ENCODE measurements around the gene VWF. TPM values are rescaled to one million over a fixed set of nuclear protein-coding genes. Genes with fewer than 3 reads are reported as not detected.
A peak's percentile ranks its signal among the peaks of the same experiment; 100 is the strongest.

The VWF gene
- total RNA-seq, 1 donor from 2014 or later = 0.70 TPM

DNA sequence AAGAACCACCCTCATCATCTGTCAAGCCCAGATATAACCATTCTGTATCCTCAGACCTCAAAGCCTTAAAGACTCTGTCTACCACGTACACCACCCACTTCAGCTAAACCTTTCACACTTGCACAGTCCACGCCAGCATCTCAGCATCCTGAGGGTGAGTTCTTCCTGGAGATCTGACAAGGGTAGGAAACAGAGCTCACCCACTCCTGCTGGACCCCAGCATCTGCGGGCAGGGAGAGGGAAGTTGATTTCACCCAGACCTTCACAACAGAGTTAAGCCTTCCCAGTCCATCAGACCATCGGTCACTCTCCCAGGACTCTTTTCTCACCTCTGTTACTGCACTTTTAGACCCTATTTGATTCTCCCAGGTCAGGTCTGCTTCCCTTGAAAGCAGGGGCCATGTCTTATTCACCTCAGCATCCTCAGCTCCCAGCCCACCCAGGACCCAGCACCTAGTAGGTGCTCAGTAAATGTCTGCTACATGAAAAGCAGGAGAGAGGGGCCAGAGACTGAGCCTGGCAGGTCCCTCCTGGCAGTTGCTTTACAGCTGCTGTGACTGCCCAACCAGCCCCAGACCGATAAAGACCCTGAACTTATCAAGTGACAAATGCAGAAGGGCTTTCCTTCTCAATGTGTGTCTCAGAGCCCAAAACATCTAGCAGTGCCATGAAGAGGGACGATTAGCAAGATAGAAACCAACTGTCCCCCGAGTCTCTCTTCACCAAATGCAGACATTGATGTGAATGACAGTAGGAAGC lies 213.5 kb downstream of the VWF start:
- no peak for DNase-seq (ENCODE audit: extremely low spot score, unreplicated experiment)
- peaks cover 26% of the 10 kb centered on the region for H3K27me3 Mint-ChIP-seq
- no peaks in the 10 kb centered on the region for H3K36me3 Mint-ChIP-seq
- no peaks in the 10 kb centered on the region for H3K9me3 Mint-ChIP-seq
- H3K4me3 Mint-ChIP-seq = no peak overlapping the region
- no peak for TF ChIP-seq CTCF (conservative IDR thresholded peaks at IDR 0.05)
- H3K27ac Mint-ChIP-seq = no peak overlapping the region
- no peaks in the 10 kb centered on the region for H3K4me1 Mint-ChIP-seq (ENCODE audit: unreplicated experiment)

DNA sequence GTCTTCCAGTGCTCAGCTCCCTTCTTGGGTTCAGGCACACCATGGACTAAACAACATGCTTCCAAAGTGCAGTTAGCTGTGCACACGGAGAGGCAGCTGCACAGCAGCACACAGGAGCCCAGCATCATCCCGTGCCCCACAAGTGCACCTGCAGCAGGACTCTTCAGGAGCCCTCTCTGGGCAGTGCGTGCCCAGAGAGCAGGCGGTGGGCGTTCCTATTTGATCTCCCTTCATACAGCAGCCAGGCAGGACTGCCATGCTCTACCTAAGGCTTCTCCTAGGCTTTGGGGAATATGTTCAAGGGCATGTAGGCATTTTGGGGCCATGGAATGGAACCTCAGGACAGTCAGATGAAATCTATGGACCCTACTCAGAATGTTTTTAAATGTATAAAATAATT lies 214.9 kb downstream of the VWF start:
- H3K27ac Mint-ChIP-seq = no peak overlapping the region
- peaks cover 26% of the 10 kb centered on the region for H3K27me3 Mint-ChIP-seq
- no peaks in the 10 kb centered on the region for H3K36me3 Mint-ChIP-seq
- no peak for DNase-seq (ENCODE audit: extremely low spot score, unreplicated experiment)
- TF ChIP-seq CTCF (conservative IDR thresholded peaks at IDR 0.05) = no peak
- no peaks in the 10 kb centered on the region for H3K4me1 Mint-ChIP-seq (ENCODE audit: unreplicated experiment)
- no peaks in the 10 kb centered on the region for H3K9me3 Mint-ChIP-seq
- H3K4me3 Mint-ChIP-seq = no peak overlapping the region

- Mint-ChIP-seq H3K27me3 (peaks cover 33% of the 10 kb centered on the region), H3K4me1 (ENCODE audit: unreplicated experiment) (peaks cover 4% of the 10 kb centered on the region), H3K36me3 (no peaks in the 10 kb centered on the region), H3K4me3 (no peak overlapping the region), H3K9me3 (no peaks in the 10 kb centered on the region), H3K27ac (no peak overlapping the region)
- no peak for TF ChIP-seq CTCF (conservative IDR thresholded peaks at IDR 0.05)
- no peak for DNase-seq (ENCODE audit: extremely low spot score, unreplicated experiment)
These were observed 216.2 kb downstream of the VWF start for GRCh38 chr12:5908251-5908650.

DNA sequence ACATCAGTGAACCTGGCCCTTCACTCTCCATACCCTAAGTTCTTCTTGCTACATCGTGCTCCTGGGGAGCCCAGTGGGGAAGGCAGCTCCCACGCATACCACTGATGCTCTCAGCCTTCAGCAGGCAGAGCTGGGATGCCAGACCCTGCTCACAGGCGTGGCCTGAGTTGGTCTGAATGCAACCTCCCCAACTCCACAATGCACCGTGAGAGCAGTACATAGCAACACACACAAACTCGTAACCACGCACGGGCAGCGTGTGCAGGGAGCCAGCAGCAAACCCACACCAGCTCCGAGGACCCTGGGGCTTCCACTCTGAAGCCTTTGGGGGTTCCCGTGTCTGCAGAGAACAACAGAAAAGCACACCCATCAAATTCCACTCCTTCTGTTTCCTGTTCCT lies 216.7 kb downstream of the VWF start:
- no peak for TF ChIP-seq CTCF (conservative IDR thresholded peaks at IDR 0.05)
- H3K27me3 Mint-ChIP-seq = peaks cover 29% of the 10 kb centered on the region
- H3K9me3 Mint-ChIP-seq = no peaks in the 10 kb centered on the region
- H3K4me3 Mint-ChIP-seq = no peak overlapping the region
- no peaks in the 10 kb centered on the region for H3K36me3 Mint-ChIP-seq
- H3K27ac Mint-ChIP-seq = no peak overlapping the region
- DNase-seq (ENCODE audit: extremely low spot score, unreplicated experiment) = peak; percentile 60
- H3K4me1 Mint-ChIP-seq (ENCODE audit: unreplicated experiment) = peaks cover 4% of the 10 kb centered on the region

- TF ChIP-seq CTCF (conservative IDR thresholded peaks at IDR 0.05) = no peak
- H3K4me1 Mint-ChIP-seq (ENCODE audit: unreplicated experiment) = peaks cover 10% of the 10 kb centered on the region
- DNase-seq (ENCODE audit: extremely low spot score, unreplicated experiment) = peak; percentile 32
- H3K27me3 Mint-ChIP-seq = peaks cover 24% of the 10 kb centered on the region
- no peak overlapping the region for H3K4me3 Mint-ChIP-seq
- H3K27ac Mint-ChIP-seq = no peak overlapping the region
- no peaks in the 10 kb centered on the region for H3K9me3 Mint-ChIP-seq
- H3K36me3 Mint-ChIP-seq = no peaks in the 10 kb centered on the region
These were observed 218.7 kb downstream of the VWF start for GRCh38 chr12:5905757-5906156.
